Activated naive CD8-positive, alpha-beta T cell treated with anti-CD3 and anti-CD28 coated beads, Interleukin-2, amount 10 ng/mL, durations not matched to agents 7 days and 5 days (primary cell): Measurements from ENCODE around the gene HSD11B2. TPM values are rescaled to one million over a fixed set of nuclear protein-coding genes. Genes with fewer than 3 reads are reported as not detected.

ENCODE experiments used
- ATAC-seq: fragments of 150-1000 bp; cut with Tn5 transposase; one replicate; pipeline ENCODE4 v1.10.0; 2021; ENCODE audit warnings: low read depth, moderate library complexity
- POLR2A ChIA-PET: fragments of 350-600 bp; sonication (Branson Sonifier 250); formaldehyde crosslinking; loops from one replicate; lab custom pipeline; 2021; ENCODE audit warnings: antibody characterized with exemption; lab: Charles Lee
- DNase-seq: peaks from one replicate; pipeline ENCODE4 v3.0.0; 2021
- H3K27ac Mint-ChIP-seq: one replicate; pipeline ENCODE4 v1.8.0; 2022; ENCODE audit warnings: mild to moderate bottlenecking, mixed read lengths
- H3K27me3 Mint-ChIP-seq: one replicate; pipeline ENCODE4 v1.8.0; 2022; ENCODE audit warnings: mild to moderate bottlenecking, moderate library complexity, mixed read lengths
- H3K36me3 Mint-ChIP-seq: one replicate; pipeline ENCODE4 v1.8.0; 2021; ENCODE audit warnings: mild to moderate bottlenecking, mixed read lengths
- H3K4me1 Mint-ChIP-seq: one replicate; pipeline ENCODE4 v1.8.0; 2021; ENCODE audit warnings: mixed read lengths
- H3K4me3 Mint-ChIP-seq: one replicate; pipeline ENCODE4 v1.8.0; 2022; ENCODE audit warnings: mild to moderate bottlenecking, moderate library complexity, mixed read lengths
- H3K9me3 Mint-ChIP-seq: one replicate; pipeline ENCODE4 v1.8.0; 2021; ENCODE audit warnings: mixed read lengths
- total RNA-seq, 2 experiments: library from RNA; stranded (reverse); gene quantifications; one replicate each; pipeline ENCODE4 v1.2.3, GENCODE V29; 2021

HSD11B2 gene
- total RNA-seq, result not detected

GRCh38 chr16:67430977-67431774 is at the start of gene HSD11B2:
Gene HSD11B2, plus strand, starts transcription at chr16:67431121. Its CDS starts 128 bp downstream, at chr16:67431249.
- Mint-ChIP-seq H3K36me3 (no peaks in the 10 kb centered on the region), H3K27ac (no peak within 1 kb of the TSS), H3K4me1 (peaks cover 7% of the 10 kb centered on the region), H3K9me3 (no peaks in the 10 kb centered on the region), H3K4me3 (peak within 1 kb of the TSS; percentile 77), H3K27me3 (peaks cover 38% of the 10 kb centered on the region)
- peak; percentile 46 for ATAC-seq
- peak; percentile 62 for DNase-seq
- POLR2A ChIA-PET, result no interaction called here

DNA sequence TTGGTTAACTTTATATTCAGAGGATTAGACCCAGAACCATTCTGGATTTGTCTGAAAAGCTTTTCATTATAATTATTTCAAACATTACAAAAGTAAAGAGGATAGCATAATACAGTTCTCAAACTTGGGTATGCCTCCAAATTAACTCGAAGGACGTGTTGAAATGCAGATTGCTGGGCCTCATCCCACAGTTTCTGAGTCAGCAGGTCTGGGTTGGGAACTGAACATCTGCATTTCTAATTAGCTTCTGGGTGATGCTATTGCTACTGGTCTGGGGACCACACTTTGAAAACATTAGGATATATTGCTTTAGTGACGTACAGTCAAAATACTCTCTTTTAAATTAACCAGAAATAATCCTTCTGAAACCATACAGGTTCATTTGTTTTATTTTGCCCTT is 47.6 kb upstream of the HSD11B2 start:
- peaks cover 11% of the 10 kb centered on the region for H3K27me3 Mint-ChIP-seq
- H3K9me3 Mint-ChIP-seq, result no peaks in the 10 kb centered on the region
- H3K27ac Mint-ChIP-seq, result no peak overlapping the region
- no peaks in the 10 kb centered on the region for H3K36me3 Mint-ChIP-seq
- no peak overlapping the region for H3K4me3 Mint-ChIP-seq
- H3K4me1 Mint-ChIP-seq, result no peaks in the 10 kb centered on the region
- DNase-seq (no peak), ATAC-seq (no peak)
- POLR2A ChIA-PET, result no interaction called here

- Mint-ChIP-seq H3K27me3 (peaks cover 11% of the 10 kb centered on the region), H3K4me1 (no peaks in the 10 kb centered on the region), H3K36me3 (no peaks in the 10 kb centered on the region), H3K4me3 (no peak overlapping the region), H3K9me3 (no peaks in the 10 kb centered on the region), H3K27ac (no peak overlapping the region)
- POLR2A ChIA-PET, result no interaction called here
- ATAC-seq (no peak), DNase-seq (no peak)
Observed at GRCh38 chr16:67384778-67385510, 46.0 kb upstream of the HSD11B2 start.

- Mint-ChIP-seq H3K27ac (no peak overlapping the region), H3K4me3 (no peak overlapping the region), H3K4me1 (no peaks in the 10 kb centered on the region), H3K27me3 (peaks cover 13% of the 10 kb centered on the region), H3K9me3 (no peaks in the 10 kb centered on the region), H3K36me3 (no peaks in the 10 kb centered on the region)
- POLR2A ChIA-PET, result no interaction called here
- DNase-seq (no peak), ATAC-seq (no peak)
Observed at GRCh38 chr16:67386861-67387455, 44.0 kb upstream of the HSD11B2 start.

DNA sequence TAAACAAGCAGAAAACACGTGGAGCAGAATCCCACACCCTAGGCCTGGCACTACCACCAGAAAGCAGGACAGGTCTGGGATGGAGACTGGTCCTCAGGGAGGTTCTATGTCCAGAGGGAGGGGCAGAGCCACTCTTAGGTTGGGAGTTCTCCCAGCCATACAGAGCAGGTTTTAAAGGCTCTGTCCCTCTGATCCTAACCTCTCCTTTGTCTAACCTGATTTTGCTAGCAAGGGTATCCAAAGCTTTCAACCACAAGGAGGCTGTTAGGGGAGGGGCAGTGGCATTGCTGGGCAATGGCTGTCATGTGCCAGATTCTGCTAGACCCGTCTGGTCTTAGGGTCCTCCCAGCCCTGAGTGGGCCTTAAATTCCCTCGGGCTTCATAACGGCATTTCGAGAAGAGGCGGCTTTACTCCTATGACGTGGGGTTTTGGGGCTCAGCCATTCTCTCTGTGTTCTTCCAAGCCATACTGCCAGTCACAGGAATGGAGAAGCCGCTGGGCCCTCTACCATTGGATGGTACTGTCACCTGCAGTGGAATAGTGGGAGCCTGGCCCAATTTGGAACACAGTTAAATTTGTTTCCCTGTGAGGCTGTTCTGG is 43.3 kb upstream of the HSD11B2 start:
- POLR2A ChIA-PET, result interaction anchor here (0.6 kb wide), 1 partner anchor 47 kb away, joined by 6 read pairs; no protein-coding TSS in a partner anchor
- ATAC-seq (no peak), DNase-seq (no peak)
- H3K36me3 Mint-ChIP-seq, result no peaks in the 10 kb centered on the region
- H3K4me1 Mint-ChIP-seq, result no peaks in the 10 kb centered on the region
- H3K27me3 Mint-ChIP-seq, result peaks cover 15% of the 10 kb centered on the region
- H3K9me3 Mint-ChIP-seq, result no peaks in the 10 kb centered on the region
- no peak overlapping the region for H3K27ac Mint-ChIP-seq
- no peak overlapping the region for H3K4me3 Mint-ChIP-seq

- Mint-ChIP-seq H3K4me1 (no peaks in the 10 kb centered on the region), H3K27ac (no peak overlapping the region), H3K36me3 (no peaks in the 10 kb centered on the region), H3K4me3 (no peak overlapping the region), H3K9me3 (no peaks in the 10 kb centered on the region), H3K27me3 (peaks cover 16% of the 10 kb centered on the region)
- DNase-seq, result no peak
- POLR2A ChIA-PET, result interaction anchor here (0.6 kb wide), 1 partner anchor 47 kb away, joined by 6 read pairs; no protein-coding TSS in a partner anchor
- no peak for ATAC-seq
Observed at GRCh38 chr16:67388191-67388590, 42.7 kb upstream of the HSD11B2 start.

DNA sequence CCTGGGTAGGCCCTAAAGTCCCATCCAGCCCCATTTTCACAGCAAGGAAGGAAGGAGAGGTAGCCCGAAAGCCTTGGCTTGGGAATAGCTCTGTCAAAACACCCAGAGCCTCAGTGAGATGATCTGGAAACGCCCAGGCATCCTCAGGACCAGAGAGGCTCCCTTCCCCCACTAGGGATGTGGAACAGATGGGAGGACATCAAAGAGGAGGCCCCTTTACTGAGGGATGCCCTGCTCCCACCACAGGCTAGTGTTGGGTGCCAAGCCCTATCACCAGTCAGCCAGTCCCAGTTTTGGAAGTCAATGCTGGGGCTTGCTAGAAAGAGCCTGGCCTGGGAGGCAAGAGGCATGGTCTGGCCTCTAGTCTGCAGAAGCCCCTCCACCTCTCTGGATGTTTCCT is 42.3 kb upstream of the HSD11B2 start:
- no peaks in the 10 kb centered on the region for H3K9me3 Mint-ChIP-seq
- H3K27me3 Mint-ChIP-seq, result peaks cover 17% of the 10 kb centered on the region
- DNase-seq (no peak), ATAC-seq (no peak)
- POLR2A ChIA-PET, result no interaction called here
- no peaks in the 10 kb centered on the region for H3K36me3 Mint-ChIP-seq
- no peaks in the 10 kb centered on the region for H3K4me1 Mint-ChIP-seq
- H3K4me3 Mint-ChIP-seq, result no peak overlapping the region
- no peak overlapping the region for H3K27ac Mint-ChIP-seq

DNA sequence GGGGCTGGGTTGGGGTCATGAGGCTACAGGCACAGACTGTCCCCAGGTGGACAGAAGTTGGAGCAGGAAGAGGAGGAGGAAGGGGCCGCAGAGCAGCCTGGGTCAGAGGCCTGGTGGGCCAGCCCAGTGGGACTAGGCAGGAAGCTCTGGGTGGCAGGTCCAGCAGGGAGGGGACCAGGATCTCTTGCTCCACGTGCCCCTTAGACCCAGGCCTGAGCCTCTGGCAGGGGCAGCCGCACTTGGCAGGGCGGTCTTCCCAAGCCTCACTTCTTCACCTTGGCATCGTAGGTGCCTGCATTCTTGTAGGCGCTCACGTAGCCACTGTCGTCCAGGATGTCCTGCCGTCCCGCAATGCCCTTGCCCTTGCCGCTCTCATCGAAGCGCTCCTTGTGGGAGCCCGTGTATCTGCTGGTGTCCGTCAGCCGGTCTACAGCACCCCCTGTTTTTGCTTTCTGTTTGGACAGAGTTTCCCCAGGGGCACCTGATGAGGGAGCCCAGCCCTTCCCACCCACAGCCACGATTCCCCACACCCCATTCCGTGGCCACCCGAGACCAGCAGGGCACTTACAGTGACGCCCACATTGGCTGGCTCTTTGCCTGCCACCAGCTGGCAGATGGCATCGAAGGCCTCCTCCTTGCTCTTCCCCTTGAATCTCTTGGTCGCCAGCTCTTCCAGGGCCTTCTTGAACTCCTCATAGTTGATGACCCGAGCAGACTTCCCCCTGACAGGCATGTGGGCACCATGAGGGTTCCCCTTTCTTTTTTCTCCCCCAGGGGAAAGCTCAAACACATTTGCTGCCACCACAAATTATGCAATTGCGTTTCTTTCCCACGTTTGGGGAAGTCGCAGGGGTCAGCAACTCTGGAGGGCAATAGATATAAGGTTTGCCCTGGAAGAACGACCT is 40.8 kb upstream of the HSD11B2 start:
- H3K36me3 Mint-ChIP-seq, result no peaks in the 10 kb centered on the region
- H3K4me3 Mint-ChIP-seq, result no peak overlapping the region
- no peak overlapping the region for H3K27ac Mint-ChIP-seq
- POLR2A ChIA-PET, result no interaction called here
- no peak for ATAC-seq
- DNase-seq, result no peak
- H3K27me3 Mint-ChIP-seq, result peaks cover 29% of the 10 kb centered on the region
- no peaks in the 10 kb centered on the region for H3K9me3 Mint-ChIP-seq
- H3K4me1 Mint-ChIP-seq, result peaks cover 4% of the 10 kb centered on the region

- no peak for ATAC-seq
- Mint-ChIP-seq H3K36me3 (no peaks in the 10 kb centered on the region), H3K4me3 (no peak overlapping the region), H3K9me3 (no peaks in the 10 kb centered on the region), H3K4me1 (peaks cover 4% of the 10 kb centered on the region), H3K27me3 (peaks cover 33% of the 10 kb centered on the region), H3K27ac (no peak overlapping the region)
- DNase-seq, result no peak
- POLR2A ChIA-PET, result no interaction called here
Observed at GRCh38 chr16:67390816-67391423, 40.0 kb upstream of the HSD11B2 start.

GRCh38 chr16:67391424-67392300 is 39.3 kb upstream of the HSD11B2 start:
- no peak for ATAC-seq
- Mint-ChIP-seq H3K4me1 (peaks cover 4% of the 10 kb centered on the region), H3K4me3 (no peak overlapping the region), H3K27ac (no peak overlapping the region), H3K27me3 (peaks cover 33% of the 10 kb centered on the region), H3K36me3 (no peaks in the 10 kb centered on the region), H3K9me3 (no peaks in the 10 kb centered on the region)
- POLR2A ChIA-PET, result no interaction called here
- no peak for DNase-seq

- POLR2A ChIA-PET, result no interaction called here
- H3K27me3 Mint-ChIP-seq, result peaks cover 32% of the 10 kb centered on the region
- no peaks in the 10 kb centered on the region for H3K9me3 Mint-ChIP-seq
- no peaks in the 10 kb centered on the region for H3K36me3 Mint-ChIP-seq
- DNase-seq (no peak), ATAC-seq (no peak)
- H3K4me3 Mint-ChIP-seq, result no peak overlapping the region
- peaks cover 4% of the 10 kb centered on the region for H3K4me1 Mint-ChIP-seq
- no peak overlapping the region for H3K27ac Mint-ChIP-seq
Observed at GRCh38 chr16:67392301-67393059, 38.4 kb upstream of the HSD11B2 start.
